Parathyroid adenoma (tissue), 2 donors: ENCODE results near the gene TNS3.
A peak's percentile ranks its signal among the peaks of the same experiment; 100 is the strongest.

Source experiments
- H2AFZ ChIP-seq: fragments of 300-600 bp; sonication (generic); one replicate; pipeline ENCODE4 v1.7.0; 2017; ENCODE audit warnings: antibody characterized with exemption, mild to moderate bottlenecking
- H3K27ac ChIP-seq: fragments of 300-600 bp; sonication (generic); one replicate; pipeline ENCODE4 v1.7.0; 2017
- H3K27me3 ChIP-seq: fragments of 300-600 bp; sonication (generic); one replicate; pipeline ENCODE4 v1.7.0; 2017; ENCODE audit warnings: low read length; ENCODE audit not compliant: control insufficient read depth, insufficient read depth
- H3K36me3 ChIP-seq: fragments of 300-600 bp; sonication (generic); one replicate; pipeline ENCODE4 v1.7.0; 2017; ENCODE audit warnings: low read length; ENCODE audit not compliant: control insufficient read depth, insufficient read depth
- H3K4me1 ChIP-seq: fragments of 300-600 bp; sonication (generic); one replicate; pipeline ENCODE4 v1.7.0; 2017; ENCODE audit warnings: control low read depth
- H3K4me2 ChIP-seq: fragments of 300-600 bp; sonication (generic); one replicate; pipeline ENCODE4 v1.7.0; 2017; ENCODE audit warnings: low read length
- H3K4me3 ChIP-seq: fragments of 300-600 bp; sonication (generic); one replicate; pipeline ENCODE4 v1.7.0; 2017; ENCODE audit warnings: low read depth, low read length
- H3K79me2 ChIP-seq: fragments of 300-600 bp; sonication (generic); one replicate; pipeline ENCODE4 v1.7.0; 2017; ENCODE audit warnings: control low read depth
- H3K9ac ChIP-seq: fragments of 300-600 bp; sonication (generic); one replicate; pipeline ENCODE4 v1.7.0; 2017; ENCODE audit warnings: mild to moderate bottlenecking
- H3K9me3 ChIP-seq: fragments of 300-600 bp; sonication (generic); one replicate; pipeline ENCODE4 v1.7.0; 2017; ENCODE audit warnings: low read length; ENCODE audit not compliant: control insufficient read depth
- CTCF ChIP-seq: fragments of 300-600 bp; sonication (generic); IDR thresholded peaks from one replicate; pipeline ENCODE4 v1.7.0; 2017; ENCODE audit warnings: antibody characterized with exemption, mild to moderate bottlenecking
- donor health status: primary hyperparathyroidism.

Gene TNS3

GRCh38 chr7:47314728-47315607 is 266.9 kb downstream of the TNS3 start:
- no peak for TF ChIP-seq CTCF
- no peaks in the 10 kb centered on the region for H3K9me3 ChIP-seq
- H2AFZ ChIP-seq = no peak overlapping the region
- no peak overlapping the region for H3K9ac ChIP-seq
- H3K4me2 ChIP-seq = peak overlapping the region; percentile 13
- no peaks in the 10 kb centered on the region for H3K27me3 ChIP-seq
- H3K4me1 ChIP-seq = peaks cover 15% of the 10 kb centered on the region
- no peaks in the 10 kb centered on the region for H3K79me2 ChIP-seq
- H3K4me3 ChIP-seq = no peak overlapping the region
- H3K36me3 ChIP-seq = no peaks in the 10 kb centered on the region
- peak overlapping the region; percentile 43 for H3K27ac ChIP-seq

GRCh38 chr7:47314248-47314647 is 267.7 kb downstream of the TNS3 start:
- no peak for TF ChIP-seq CTCF
- H2AFZ ChIP-seq = no peak overlapping the region
- H3K27me3 ChIP-seq = no peaks in the 10 kb centered on the region
- no peaks in the 10 kb centered on the region for H3K36me3 ChIP-seq
- H3K4me1 ChIP-seq = peaks cover 22% of the 10 kb centered on the region
- H3K79me2 ChIP-seq = no peaks in the 10 kb centered on the region
- H3K27ac ChIP-seq = no peak overlapping the region
- H3K4me3 ChIP-seq = no peak overlapping the region
- H3K9me3 ChIP-seq = no peaks in the 10 kb centered on the region
- H3K9ac ChIP-seq = no peak overlapping the region
- H3K4me2 ChIP-seq = peak overlapping the region; percentile 43

GRCh38 chr7:47313564-47313963 is 268.3 kb downstream of the TNS3 start:
- Histone ChIP-seq H3K4me3 (no peak overlapping the region), H3K4me2 (peak overlapping the region; percentile 43), H3K4me1 (peaks cover 22% of the 10 kb centered on the region), H3K79me2 (peaks cover 4% of the 10 kb centered on the region), H3K27me3 (no peaks in the 10 kb centered on the region), H3K9ac (no peak overlapping the region), H3K36me3 (no peaks in the 10 kb centered on the region), H3K27ac (peak overlapping the region; percentile 20), H2AFZ (no peak overlapping the region), H3K9me3 (no peaks in the 10 kb centered on the region)
- TF ChIP-seq CTCF = no peak

GRCh38 chr7:47311891-47312290 is 270.0 kb downstream of the TNS3 start:
- peaks cover 22% of the 10 kb centered on the region for H3K4me1 ChIP-seq
- no peaks in the 10 kb centered on the region for H3K27me3 ChIP-seq
- no peaks in the 10 kb centered on the region for H3K9me3 ChIP-seq
- TF ChIP-seq CTCF = no peak
- H3K4me2 ChIP-seq = no peak overlapping the region
- H3K27ac ChIP-seq = no peak overlapping the region
- H3K79me2 ChIP-seq = peaks cover 5% of the 10 kb centered on the region
- no peaks in the 10 kb centered on the region for H3K36me3 ChIP-seq
- no peak overlapping the region for H3K4me3 ChIP-seq
- H3K9ac ChIP-seq = no peak overlapping the region
- no peak overlapping the region for H2AFZ ChIP-seq

- H3K9me3 ChIP-seq = no peaks in the 10 kb centered on the region
- no peaks in the 10 kb centered on the region for H3K36me3 ChIP-seq
- H3K27ac ChIP-seq = peak overlapping the region; percentile 50
- H2AFZ ChIP-seq = no peak overlapping the region
- no peak overlapping the region for H3K4me3 ChIP-seq
- no peak overlapping the region for H3K9ac ChIP-seq
- H3K4me1 ChIP-seq = peaks cover 24% of the 10 kb centered on the region
- no peak for TF ChIP-seq CTCF
- H3K27me3 ChIP-seq = no peaks in the 10 kb centered on the region
- peaks cover 5% of the 10 kb centered on the region for H3K79me2 ChIP-seq
- peak overlapping the region; percentile 42 for H3K4me2 ChIP-seq
These were observed 271.9 kb downstream of the TNS3 start for GRCh38 chr7:47310020-47310419.
